SH-SY5Y (cell line): ENCODE measurements around the gene ADCY9.

Source experiments
- GATA2 ChIP-seq: IDR thresholded peaks from 2 replicates; pipeline ENCODE4 v1.6.1; 2011; ENCODE audit warnings: mild to moderate bottlenecking, low read depth, low read length
- GATA3 ChIP-seq: IDR thresholded peaks from 2 replicates; pipeline ENCODE4 v1.6.1; 2011; ENCODE audit warnings: low read depth, mild to moderate bottlenecking, low read length, moderate library complexity

GRCh38 chr16:4016005-4016352 lies 100.3 kb downstream of the ADCY9 start:
- TF ChIP-seq GATA2 (no peak), GATA3 (no peak)
